GM23248 (cell line): ENCODE data around the gene RNF152.

Source experiments
- EZH2 ChIP-seq: fragments of 200-600 bp; sonication (generic); IDR thresholded peaks from 2 replicates; pipeline ENCODE4 v1.6.1; 2018; ENCODE audit warnings: antibody characterized with exemption, mild to moderate bottlenecking; ENCODE audit not compliant: insufficient read depth, poor library complexity, severe bottlenecking
- EZH2phosphoT487 ChIP-seq: fragments of 200-600 bp; sonication (generic); IDR thresholded peaks from 2 replicates; pipeline ENCODE4 v1.6.1; 2018; ENCODE audit warnings: antibody characterized with exemption, moderate library complexity, mild to moderate bottlenecking, low read depth; ENCODE audit not compliant: insufficient read depth

DNA sequence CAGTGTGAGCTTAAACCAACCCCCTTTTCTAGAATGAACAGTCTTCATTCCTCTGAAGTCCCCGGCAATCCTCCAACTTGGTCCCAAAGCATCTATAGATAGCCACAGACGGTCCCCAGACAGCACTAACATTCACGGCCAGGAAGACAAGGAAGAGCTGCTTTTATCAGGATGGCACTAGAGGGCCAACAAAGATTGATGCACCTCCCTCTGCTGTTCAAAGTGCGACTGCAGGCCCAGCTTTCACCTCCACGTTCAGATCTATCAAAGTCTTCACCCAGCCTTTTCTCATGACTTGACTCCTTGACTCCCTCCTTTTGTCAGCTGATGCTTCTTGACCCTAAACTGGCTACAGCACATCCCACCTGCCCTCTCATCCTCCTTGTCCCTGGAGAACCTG, 54.3 kb downstream of the RNF152 start:
- no peak for TF ChIP-seq EZH2
- TF ChIP-seq EZH2phosphoT487: no peak
